Erythroblast (primary cell): ENCODE results near the gene TMEM273.

ENCODE experiments used
- GATA1 ChIP-seq: IDR thresholded peaks from 2 replicates; pipeline ENCODE4 v1.6.1; 2011; ENCODE audit warnings: low read depth, mild to moderate bottlenecking, control low read depth, low read length, moderate library complexity
- POLR2A ChIP-seq: IDR thresholded peaks from 2 replicates; pipeline ENCODE4 v1.6.1; 2011; ENCODE audit warnings: mild to moderate bottlenecking, low read length

- TF ChIP-seq POLR2A (no peak), GATA1 (no peak)
These were observed 80.9 kb downstream of the TMEM273 start for GRCh38 chr10:49107111-49107886.
